Neural cell (in vitro differentiated cells): ENCODE data around the gene PDPK1. TPM values are rescaled to one million over a fixed set of nuclear protein-coding genes. Genes with fewer than 3 reads are reported as not detected.
"Not testable (repeated sequence)": the region's sequence is repeated elsewhere in the genome, so short reads cannot be mapped to it uniquely, and the experiment has no call there.

Experiments
- H2AFZ ChIP-seq: fragments of 200-600, 300-800 bp; sonication (generic), shearing (Covaris generic); 2 replicates; pipeline ENCODE4 v1.6.0; 2014; ENCODE audit warnings: low read depth, mild to moderate bottlenecking, antibody characterized with exemption, low read length, moderate library complexity
- H3F3A ChIP-seq: fragments of 200-600 bp; shearing (Covaris generic); 2 replicates; pipeline ENCODE4 v1.6.1; 2016; ENCODE audit warnings: mild to moderate bottlenecking, moderate library complexity, mixed read lengths, antibody characterized with exemption, low read length; ENCODE audit not compliant: insufficient read depth, poor library complexity, severe bottlenecking
- H3K27ac ChIP-seq: fragments of 200-600, 300-800 bp; sonication (generic), shearing (Covaris generic); 2 replicates; pipeline ENCODE4 v1.5.1; 2014; ENCODE audit warnings: mild to moderate bottlenecking, low read length, moderate library complexity
- H3K27me3 ChIP-seq: fragments of 300-800, 200-600 bp; sonication (generic), shearing (Covaris generic); 2 replicates; pipeline ENCODE4 v1.6.0; 2014; ENCODE audit warnings: mild to moderate bottlenecking, low read depth, low read length, moderate library complexity; ENCODE audit not compliant: insufficient read depth
- H3K36me3 ChIP-seq: fragments of 300-800, 200-600 bp; sonication (generic), shearing (Covaris generic); 2 replicates; pipeline ENCODE4 v1.5.1; 2014; ENCODE audit warnings: mild to moderate bottlenecking, antibody characterized with exemption, low read length, moderate library complexity; ENCODE audit not compliant: insufficient read depth
- H3K4me2 ChIP-seq: fragments of 300-800, 200-600 bp; sonication (generic), shearing (Covaris generic); 2 replicates; pipeline ENCODE4 v1.6.0; 2014; ENCODE audit warnings: mild to moderate bottlenecking, low read length
- H3K4me3 ChIP-seq: fragments of 300-800, 200-600 bp; sonication (generic), shearing (Covaris generic); 2 replicates; pipeline ENCODE4 v1.5.1; 2014; ENCODE audit warnings: mild to moderate bottlenecking, low read length, moderate library complexity
- H3K79me2 ChIP-seq: fragments of 200-600 bp; shearing (Covaris generic); replicated peaks from 2 replicates; pipeline ENCODE4 v1.6.0; 2014; ENCODE audit warnings: mild to moderate bottlenecking, low read length, moderate library complexity; ENCODE audit not compliant: insufficient read depth
- H3K9ac ChIP-seq: fragments of 300-800, 200-600 bp; sonication (generic), shearing (Covaris generic); 2 replicates; pipeline ENCODE4 v1.6.1; 2016; ENCODE audit warnings: mild to moderate bottlenecking, low read length, mixed read lengths
- H3K9me2 ChIP-seq: fragments of 200-600 bp; shearing (Covaris generic); 2 replicates; pipeline ENCODE4 v1.6.1; 2016; ENCODE audit warnings: mild to moderate bottlenecking, low read length, mixed read lengths; ENCODE audit not compliant: insufficient read depth
- H3K9me3 ChIP-seq: fragments of 200-600, 300-800 bp; sonication (generic), shearing (Covaris generic); 2 replicates; pipeline ENCODE4 v1.6.1; 2016; ENCODE audit warnings: mild to moderate bottlenecking, mixed run types, low read length, moderate library complexity, mixed read lengths
- H4K20me1 ChIP-seq: fragments of 200-600 bp; shearing (Covaris generic); 2 replicates; pipeline ENCODE4 v1.6.1; 2016; ENCODE audit warnings: mild to moderate bottlenecking, mixed run types; ENCODE audit not compliant: insufficient read depth
- CTCF ChIP-seq: fragments of 450-650 bp; IDR thresholded peaks from 2 replicates; pipeline ENCODE4 v1.5.1; 2014; ENCODE audit warnings: antibody characterized with exemption, mild to moderate bottlenecking, moderate library complexity; ENCODE audit not compliant: poor library complexity, severe bottlenecking
- SMC3 ChIP-seq: fragments of 450-650 bp; conservative IDR thresholded peaks from 2 replicates; pipeline ENCODE4 v1.6.1; 2014; ENCODE audit warnings: antibody characterized with exemption, mild to moderate bottlenecking, moderate library complexity; ENCODE audit not compliant: poor library complexity
- polyA plus RNA-seq: library from polyadenylated mRNA; depleted of rRNA; stranded (reverse); fragments of >200 nt; gene quantifications from 2 replicates; pipeline ENCODE4 v1.2.3, GENCODE V29; 2014

Gene PDPK1
- polyA plus RNA-seq, 1 donor from 2014 or later = 18.6 TPM

GRCh38 chr16:2539845-2540458 lies 2.1 kb downstream of the PDPK1 start:
- H3K9me3 ChIP-seq, H2AFZ ChIP-seq, H3K27ac ChIP-seq, H3K9me2 ChIP-seq, H3K9ac ChIP-seq, H3K4me2 ChIP-seq, H3K36me3 ChIP-seq, H3F3A ChIP-seq, H3K27me3 ChIP-seq, H4K20me1 ChIP-seq: not testable (repeated sequence)
- Histone ChIP-seq H3K79me2 (peaks cover 13% of the 10 kb centered on the region), H3K4me3 (peak overlapping the region; percentile 64)
- peak; percentile 36 for TF ChIP-seq CTCF
- peak; percentile 22 for TF ChIP-seq SMC3

- H3K36me3 ChIP-seq, H4K20me1 ChIP-seq, H3K4me2 ChIP-seq, H3K9me2 ChIP-seq, H3K9ac ChIP-seq, H2AFZ ChIP-seq, H3F3A ChIP-seq, H3K27me3 ChIP-seq, H3K9me3 ChIP-seq, H3K27ac ChIP-seq, H3K4me3 ChIP-seq: not testable (repeated sequence)
- peaks cover 21% of the 10 kb centered on the region for H3K79me2 ChIP-seq
Measured at GRCh38 chr16:2540912-2541311, 3.1 kb downstream of the PDPK1 start.

GRCh38 chr16:2541409-2541808 lies 3.6 kb downstream of the PDPK1 start:
- not testable (repeated sequence) for H3K4me2 ChIP-seq, H3K27ac ChIP-seq, H3K27me3 ChIP-seq, H3K9me2 ChIP-seq, H3F3A ChIP-seq, H4K20me1 ChIP-seq, H3K36me3 ChIP-seq, H3K9ac ChIP-seq, H2AFZ ChIP-seq, H3K9me3 ChIP-seq, H3K4me3 ChIP-seq
- peaks cover 21% of the 10 kb centered on the region for H3K79me2 ChIP-seq

- not testable (repeated sequence) for H3K9me3 ChIP-seq, H3K4me3 ChIP-seq, H3K9ac ChIP-seq, H2AFZ ChIP-seq, H3K27ac ChIP-seq, H3K27me3 ChIP-seq, H3K4me2 ChIP-seq, H3K36me3 ChIP-seq, H3K9me2 ChIP-seq, H4K20me1 ChIP-seq, H3F3A ChIP-seq
- H3K79me2 ChIP-seq = peaks cover 18% of the 10 kb centered on the region
Measured at GRCh38 chr16:2543771-2544170, 6.0 kb downstream of the PDPK1 start.

GRCh38 chr16:2550283-2550878 lies 12.6 kb downstream of the PDPK1 start:
- H3K36me3 ChIP-seq, H2AFZ ChIP-seq, H3K9ac ChIP-seq, H3K27ac ChIP-seq, H3K27me3 ChIP-seq, H3K4me3 ChIP-seq, H3F3A ChIP-seq, H3K79me2 ChIP-seq, H3K9me3 ChIP-seq, H3K9me2 ChIP-seq, H4K20me1 ChIP-seq, H3K4me2 ChIP-seq: not testable (repeated sequence)

- H3K27ac ChIP-seq = not testable (repeated sequence)
Measured at GRCh38 chr16:2551420-2551889, 13.6 kb downstream of the PDPK1 start.

GRCh38 chr16:2554709-2555425 lies 17.0 kb downstream of the PDPK1 start:
- not testable (repeated sequence) for H3K27ac ChIP-seq, H3K79me2 ChIP-seq, H4K20me1 ChIP-seq

More at GRCh38 chr16:2551420-2551889, 13.6 kb downstream of the PDPK1 start:
- H2AFZ ChIP-seq, H3K36me3 ChIP-seq, H3K9me3 ChIP-seq, H3K79me2 ChIP-seq, H3K9me2 ChIP-seq, H3K27me3 ChIP-seq, H3K4me3 ChIP-seq, H3K4me2 ChIP-seq, H3F3A ChIP-seq, H4K20me1 ChIP-seq, H3K9ac ChIP-seq: not testable (repeated sequence)

More at GRCh38 chr16:2554709-2555425, 17.0 kb downstream of the PDPK1 start:
- not testable (repeated sequence) for H3K9ac ChIP-seq, H3K4me2 ChIP-seq, H3K27me3 ChIP-seq, H3F3A ChIP-seq, H3K4me3 ChIP-seq, H2AFZ ChIP-seq, H3K9me3 ChIP-seq, H3K36me3 ChIP-seq, H3K9me2 ChIP-seq
